Ishikawa (cell line): ENCODE measurements around the gene RAPGEF5.

Experiments used
- CEBPB ChIP-seq: IDR thresholded peaks from 2 replicates; pipeline ENCODE4 v1.6.1; 2012
- CREB1 ChIP-seq: IDR thresholded peaks from 2 replicates; pipeline ENCODE4 v1.6.1; 2012; ENCODE audit warnings: low read depth
- EGR1 ChIP-seq: IDR thresholded peaks from 2 replicates; pipeline ENCODE4 v1.6.1; 2012
- EP300 ChIP-seq: IDR thresholded peaks from 2 replicates; pipeline ENCODE4 v1.6.1; 2012; ENCODE audit warnings: borderline replicate concordance
- FOXM1 ChIP-seq: IDR thresholded peaks from 2 replicates; pipeline ENCODE4 v1.6.1; 2012; ENCODE audit warnings: low read depth, borderline replicate concordance
- MAX ChIP-seq: IDR thresholded peaks from 2 replicates; pipeline ENCODE4 v1.6.1; 2012
- NFIC ChIP-seq: IDR thresholded peaks from 2 replicates; pipeline ENCODE4 v1.6.1; 2012
- RAD21 ChIP-seq: IDR thresholded peaks from 2 replicates; pipeline ENCODE4 v1.6.1; 2012; ENCODE audit warnings: low read depth
- REST ChIP-seq: IDR thresholded peaks from 2 replicates; pipeline ENCODE4 v1.6.1; 2012; ENCODE audit warnings: low read depth, mild to moderate bottlenecking
- TAF1 ChIP-seq: IDR thresholded peaks from 2 replicates; pipeline ENCODE4 v1.6.1; 2012; ENCODE audit warnings: low read depth, mild to moderate bottlenecking
- TEAD4 ChIP-seq: IDR thresholded peaks from 2 replicates; pipeline ENCODE4 v1.6.1; 2012
- USF1 ChIP-seq: IDR thresholded peaks from 2 replicates; pipeline ENCODE4 v1.6.1; 2012
- YY1 ChIP-seq: IDR thresholded peaks from 2 replicates; pipeline ENCODE4 v1.6.1; 2012; ENCODE audit warnings: low read depth

DNA sequence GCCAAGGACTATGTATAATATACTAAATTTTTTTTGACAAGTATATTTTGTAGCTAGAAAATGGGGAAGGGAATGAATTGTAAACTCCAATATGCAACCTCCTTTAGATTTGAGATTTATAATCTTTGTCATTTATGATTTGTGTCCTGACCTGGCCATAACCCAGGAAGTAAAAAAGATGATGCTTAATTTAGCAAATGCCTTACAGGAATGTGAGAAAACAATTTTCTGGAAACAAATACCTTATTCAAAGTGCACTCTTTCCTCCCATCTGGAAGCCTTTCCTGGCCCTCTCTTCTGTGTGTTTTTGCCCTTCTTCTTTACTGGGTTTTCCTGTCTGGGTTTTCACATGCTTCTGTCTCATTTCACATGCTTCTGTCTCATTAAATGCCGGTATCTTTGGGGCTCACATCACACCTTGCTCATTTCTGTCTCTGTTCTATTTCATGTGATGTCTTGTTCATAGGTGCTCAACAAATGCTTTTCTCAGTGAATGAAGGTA is 149.2 kb downstream of the RAPGEF5 start:
- TF ChIP-seq RAD21 (no peak), TEAD4 (no peak), TAF1 (no peak), REST (no peak), CEBPB (no peak), CREB1 (no peak), EP300 (no peak), USF1 (no peak), NFIC (no peak), EGR1 (no peak), FOXM1 (no peak), YY1 (no peak), MAX (no peak)
